ENCODE results near the gene C4orf50. TPM values are rescaled to one million over a fixed set of nuclear protein-coding genes. Genes with fewer than 3 reads are reported as not detected.

The C4orf50 gene
- total RNA-seq, 4 donors from 2014 or later, result under 0.01 to 0.16 (median under 0.01) TPM

DNA sequence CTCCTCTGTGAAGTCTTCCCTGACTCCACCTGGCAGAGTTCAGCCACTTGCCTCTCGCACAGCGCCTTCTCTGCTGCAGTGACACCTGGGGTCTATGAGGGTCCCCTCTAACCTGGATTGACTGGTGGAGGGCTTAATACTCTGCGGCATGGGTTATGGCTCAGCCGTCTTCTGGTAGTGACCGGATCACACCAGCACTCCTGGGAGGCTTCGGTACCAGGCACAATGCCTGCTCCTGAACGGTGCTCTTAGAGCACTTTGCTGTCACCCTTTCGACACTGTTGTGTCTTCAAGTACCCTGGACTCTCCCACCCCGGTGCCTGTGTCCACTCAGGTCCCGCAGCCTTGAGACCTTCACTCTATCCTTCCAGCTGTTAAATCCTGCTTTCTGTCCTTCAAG lies 50.0 kb downstream of the C4orf50 start:
- TF ChIP-seq, protein P1, sequence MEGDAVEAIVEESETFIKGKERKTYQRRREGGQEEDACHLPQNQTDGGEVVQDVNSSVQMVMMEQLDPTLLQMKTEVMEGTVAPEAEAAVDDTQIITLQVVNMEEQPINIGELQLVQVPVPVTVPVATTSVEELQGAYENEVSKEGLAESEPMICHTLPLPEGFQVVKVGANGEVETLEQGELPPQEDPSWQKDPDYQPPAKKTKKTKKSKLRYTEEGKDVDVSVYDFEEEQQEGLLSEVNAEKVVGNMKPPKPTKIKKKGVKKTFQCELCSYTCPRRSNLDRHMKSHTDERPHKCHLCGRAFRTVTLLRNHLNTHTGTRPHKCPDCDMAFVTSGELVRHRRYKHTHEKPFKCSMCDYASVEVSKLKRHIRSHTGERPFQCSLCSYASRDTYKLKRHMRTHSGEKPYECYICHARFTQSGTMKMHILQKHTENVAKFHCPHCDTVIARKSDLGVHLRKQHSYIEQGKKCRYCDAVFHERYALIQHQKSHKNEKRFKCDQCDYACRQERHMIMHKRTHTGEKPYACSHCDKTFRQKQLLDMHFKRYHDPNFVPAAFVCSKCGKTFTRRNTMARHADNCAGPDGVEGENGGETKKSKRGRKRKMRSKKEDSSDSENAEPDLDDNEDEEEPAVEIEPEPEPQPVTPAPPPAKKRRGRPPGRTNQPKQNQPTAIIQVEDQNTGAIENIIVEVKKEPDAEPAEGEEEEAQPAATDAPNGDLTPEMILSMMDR (IDR thresholded peaks at IDR 0.05; ENCODE audit: low read depth), result no peak

DNA sequence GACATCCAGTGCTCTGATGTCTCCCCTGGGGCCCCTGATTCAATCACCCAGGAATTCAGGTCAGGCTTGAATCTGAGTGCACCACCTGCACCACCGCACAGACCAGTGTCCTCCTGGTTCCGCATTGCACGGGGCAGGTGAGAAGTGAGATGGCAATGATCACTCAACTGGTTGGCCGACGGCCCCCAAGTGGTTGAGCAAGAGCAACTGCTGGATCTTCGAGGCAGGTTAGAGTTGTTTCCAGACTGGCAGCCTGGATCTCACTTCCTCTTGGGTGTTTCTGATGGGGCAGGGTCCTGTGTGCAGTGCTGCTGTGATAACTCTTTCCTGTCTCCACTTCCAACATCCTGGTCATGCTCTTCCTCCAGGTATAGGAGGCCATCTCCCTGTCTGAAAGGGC lies 50.4 kb downstream of the C4orf50 start:
- TF ChIP-seq, protein P1 (IDR thresholded peaks at IDR 0.05; ENCODE audit: low read depth), result no peak

DNA sequence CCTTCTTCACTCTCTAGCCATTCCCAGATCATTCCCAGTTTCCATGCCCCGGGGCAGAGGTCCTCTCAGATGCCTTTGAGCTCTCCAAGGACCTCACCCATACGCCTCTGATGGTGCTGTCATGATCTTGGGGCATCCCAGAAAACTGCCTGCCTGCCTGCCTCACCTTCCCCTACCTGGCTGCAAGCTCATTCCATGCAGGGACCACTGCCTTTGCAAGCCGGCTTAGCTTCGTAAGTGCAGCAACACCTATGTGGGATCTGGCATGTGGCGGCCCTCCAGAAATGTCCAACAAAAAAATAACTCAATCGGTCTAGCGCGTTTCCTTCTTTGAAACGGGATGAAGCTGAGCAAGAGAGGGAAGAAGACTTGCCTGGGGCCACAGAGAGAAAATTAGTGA lies 53.0 kb downstream of the C4orf50 start:
- TF ChIP-seq, protein P1 (IDR thresholded peaks at IDR 0.05; ENCODE audit: low read depth), result no peak

DNA sequence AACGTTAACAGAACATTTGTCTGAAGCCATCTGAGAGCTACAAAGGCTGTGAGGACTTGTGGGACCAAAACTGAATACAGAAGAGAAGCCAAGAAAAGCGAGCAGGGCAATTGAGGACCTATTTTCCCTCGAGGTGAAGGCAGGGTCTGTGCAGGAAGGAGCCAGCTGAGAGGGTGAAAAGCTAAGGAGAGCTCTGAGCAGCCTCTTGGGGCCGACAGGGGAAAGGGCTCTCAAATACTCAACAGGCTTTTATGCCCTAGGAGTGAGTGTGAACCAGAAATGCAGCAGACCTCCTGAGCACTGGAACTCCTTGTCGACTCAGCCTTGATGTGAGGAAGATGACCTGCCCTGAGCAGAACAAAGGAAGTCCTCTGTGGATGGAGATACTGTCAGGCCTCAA lies 54.2 kb downstream of the C4orf50 start:
- TF ChIP-seq, protein P1 (IDR thresholded peaks at IDR 0.05; ENCODE audit: low read depth), result no peak

DNA sequence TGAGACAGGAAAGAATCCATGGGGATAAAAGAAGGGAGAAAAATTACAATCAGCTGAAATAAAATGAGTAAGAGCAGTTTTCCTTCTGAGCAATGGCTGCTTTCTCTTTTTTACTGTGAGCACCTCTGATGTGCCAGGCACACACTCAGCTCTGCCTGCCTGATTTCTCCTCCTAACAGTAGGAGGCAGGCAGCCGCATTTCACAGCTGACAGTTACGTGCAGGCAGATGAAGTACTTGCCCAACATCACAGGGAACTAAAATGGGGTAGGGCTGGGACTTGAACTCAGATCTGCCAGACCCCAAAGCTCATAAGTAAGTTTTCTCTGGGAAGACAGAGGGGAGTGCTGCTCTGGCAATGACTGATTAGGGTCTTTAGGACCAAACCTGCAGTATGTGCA lies 54.6 kb downstream of the C4orf50 start:
- TF ChIP-seq, protein P1 (IDR thresholded peaks at IDR 0.05; ENCODE audit: low read depth), result no peak

DNA sequence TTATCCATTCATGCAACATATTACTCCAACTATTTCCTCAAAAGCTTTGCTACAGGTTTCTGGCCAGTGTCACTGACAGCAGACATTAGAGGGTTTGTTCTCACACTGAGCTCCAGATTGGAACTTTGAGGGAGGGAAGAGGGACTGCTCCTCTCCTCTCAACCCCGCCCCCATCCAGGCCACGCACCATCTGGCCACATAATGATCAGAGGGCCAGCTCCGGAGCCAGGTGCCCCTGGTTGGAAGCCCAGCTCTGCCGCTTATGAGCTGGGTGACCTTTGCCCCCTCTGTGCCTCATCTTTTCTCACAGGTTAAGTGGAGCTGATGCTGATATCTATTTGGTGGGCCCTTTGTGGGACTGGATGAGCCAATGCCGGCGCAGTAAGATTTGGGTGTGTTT lies 55.8 kb downstream of the C4orf50 start:
- TF ChIP-seq, protein P1 (IDR thresholded peaks at IDR 0.05; ENCODE audit: low read depth), result no peak

DNA sequence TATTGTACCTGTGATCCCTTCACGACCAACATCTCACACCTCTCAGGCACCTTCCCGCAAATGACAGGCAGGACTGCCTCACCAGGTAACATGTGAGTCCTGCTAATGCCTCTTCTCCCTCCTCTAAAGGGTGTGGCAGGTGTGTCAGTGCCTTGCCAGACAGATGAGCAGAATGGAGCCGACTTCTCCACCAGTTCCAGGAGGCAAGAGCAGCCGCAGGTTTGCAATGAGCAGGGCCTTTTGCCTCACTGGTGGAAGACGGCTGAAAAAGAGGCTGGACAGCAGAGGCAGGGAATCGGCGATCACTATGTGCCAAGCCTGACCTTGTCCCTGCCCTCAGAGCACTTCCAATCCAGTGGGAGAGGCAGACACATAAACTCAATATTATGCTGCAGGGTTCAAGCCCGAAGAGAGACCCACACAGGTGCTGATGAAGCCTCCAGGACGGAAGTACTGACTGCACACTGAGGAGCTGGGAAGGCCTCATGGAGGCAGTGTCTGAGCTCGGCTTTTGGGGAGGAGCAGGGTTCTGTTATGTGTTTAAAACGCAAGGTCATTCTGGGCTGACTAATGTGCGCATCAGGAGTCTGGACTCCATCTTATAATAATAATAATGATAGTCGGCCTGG lies 57.9 kb downstream of the C4orf50 start:
- TF ChIP-seq, protein P1 (IDR thresholded peaks at IDR 0.05; ENCODE audit: low read depth), result no peak

Data from subcutaneous adipose tissue (tissue), 4 donors.